8988T (cell line): ENCODE measurements around the gene HOXD8.

Experiments
- DNase-seq: peaks from one replicate; pipeline ENCODE4 v3.0.0; 2011

HOXD8 gene

GRCh38 chr2:176174824-176175708 is 45.6 kb downstream of the HOXD8 start:
- no peak for DNase-seq

GRCh38 chr2:176175709-176176607 is 46.5 kb downstream of the HOXD8 start:
- no peak for DNase-seq

GRCh38 chr2:176177580-176178037 is 48.1 kb downstream of the HOXD8 start:
- no peak for DNase-seq

GRCh38 chr2:176178038-176178756 is 48.7 kb downstream of the HOXD8 start:
- DNase-seq = no peak

- DNase-seq = no peak
Observed at GRCh38 chr2:176178757-176179295, 49.3 kb downstream of the HOXD8 start.

GRCh38 chr2:176181551-176181950 is 52.0 kb downstream of the HOXD8 start:
- no peak for DNase-seq
